ENCODE data around the gene LCE2D. TPM values are rescaled to one million over a fixed set of nuclear protein-coding genes. Genes with fewer than 3 reads are reported as not detected.

Gene LCE2D
- total RNA-seq, result not detected

GRCh38 chr1:152663098-152663497 is at the start of gene LCE2D:
TSS of gene LCE2D (plus strand) at chr1:152663380. CDS start at chr1:152664106, 726 bp downstream.

DNA sequence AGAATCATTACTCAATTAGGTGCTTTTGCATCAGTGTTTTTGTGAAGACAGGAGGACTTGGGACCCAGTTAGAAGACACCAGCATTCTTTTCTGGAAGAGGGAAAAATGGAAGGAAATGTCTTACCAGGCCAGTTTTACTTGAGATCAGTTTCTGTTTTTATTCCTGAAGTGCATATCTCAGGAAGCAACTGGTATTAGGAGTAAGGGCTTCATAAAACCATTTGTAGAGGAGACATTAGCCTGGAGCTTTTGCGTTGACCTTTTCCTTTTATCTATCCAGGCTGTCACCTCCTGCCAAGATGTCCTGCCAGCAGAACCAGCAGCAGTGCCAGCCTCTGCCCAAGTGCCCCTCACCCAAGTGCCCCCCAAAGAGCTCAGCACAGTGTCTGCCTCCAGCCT is 49.7 kb upstream of the LCE2D start, which contains the start of gene LCE3B:
Gene LCE3B (plus strand): TSS at position 301 of the 400 bp plus-strand sequence. CDS start 0 bp downstream, at position 301.

GRCh38 chr1:152622803-152623202 is 40.4 kb upstream of the LCE2D start, which contains the start of gene LCE3A:
TSS of gene LCE3A (minus strand) at chr1:152623103. CDS start at chr1:152623103, 0 bp downstream.

GRCh38 chr1:152674983-152675382 is 11.8 kb downstream of the LCE2D start, which contains the start of gene LCE2C:
TSS of gene LCE2C (plus strand) at chr1:152675279. CDS start at chr1:152676016, 737 bp downstream.

GRCh38 chr1:152685823-152686222 is 22.6 kb downstream of the LCE2D start, which contains the start of gene LCE2B:
TSS of gene LCE2B (plus strand) at chr1:152686123. CDS start at chr1:152686844, 721 bp downstream.

GRCh38 chr1:152697701-152698600 is 34.8 kb downstream of the LCE2D start, which contains the start of gene LCE2A:
TSS of gene LCE2A (plus strand) at chr1:152698345. CDS start at chr1:152698902, 557 bp downstream.

DNA sequence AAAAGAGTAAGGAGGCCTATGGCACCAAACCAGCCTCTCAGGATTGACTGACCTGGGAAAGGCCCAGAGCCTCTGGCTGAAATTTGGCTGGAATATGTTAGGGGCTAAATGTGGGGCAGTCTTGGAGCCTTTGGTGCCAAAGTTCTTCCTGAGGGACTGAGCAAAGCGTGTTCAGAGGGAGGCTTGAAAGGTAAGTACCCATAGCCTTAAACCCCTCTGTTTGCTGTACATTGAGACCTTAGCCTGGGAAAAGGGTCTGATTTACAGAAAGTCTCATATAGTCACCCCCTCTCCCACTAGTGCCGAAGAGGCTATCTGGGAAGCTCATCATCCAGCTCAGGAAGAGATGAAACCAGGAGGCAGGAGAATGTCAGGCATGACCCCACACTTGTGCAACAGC is 44.7 kb downstream of the LCE2D start, which contains the start of gene LCE4A:
Gene LCE4A (plus strand): TSS at position 301 of the 400 bp plus-strand sequence. CDS start 916 bp downstream, outside the sequence.

Small RNA genes within 50 kb of the gene (small RNA-seq; reads per million reads assigned to genes)
- gene LCE3A (ENCODE audit: low replicate concordance), result not detected
- gene LCE3B (ENCODE audit: low replicate concordance), result not detected

Other genes with a start within 250 kb of the LCE2D start
- gene CRNN, start 249.1 kb upstream of the LCE2D start, total RNA-seq, result not detected
- not detected for gene LCE5A, start 152.6 kb upstream of the LCE2D start, total RNA-seq
- not detected for gene CRCT1, start 148.9 kb upstream of the LCE2D start, total RNA-seq
- not detected for gene LCE3E, start 96.6 kb upstream of the LCE2D start, total RNA-seq
- gene LCE3D, start 82.9 kb upstream of the LCE2D start, total RNA-seq, result not detected
- gene LCE3C, start 63.1 kb upstream of the LCE2D start, total RNA-seq, result not detected
- not detected for gene LCE3B, start 49.6 kb upstream of the LCE2D start, total RNA-seq
- gene LCE3A, start 40.3 kb upstream of the LCE2D start, total RNA-seq, result not detected
- not detected for gene LCE2C, start 11.9 kb downstream of the LCE2D start, total RNA-seq
- gene LCE2B, start 22.7 kb downstream of the LCE2D start, total RNA-seq, result not detected
- not detected for gene LCE2A, start 35.0 kb downstream of the LCE2D start, total RNA-seq
- gene LCE4A, start 44.8 kb downstream of the LCE2D start, total RNA-seq, result not detected
- not detected for gene KPRP, start 94.6 kb downstream of the LCE2D start, total RNA-seq
- gene LCE1F, start 111.8 kb downstream of the LCE2D start, total RNA-seq, result not detected
- gene LCE1E, start 122.9 kb downstream of the LCE2D start, total RNA-seq, result not detected
- not detected for gene LCE1D, start 133.3 kb downstream of the LCE2D start, total RNA-seq
- gene LCE1C, start 143.3 kb downstream of the LCE2D start, total RNA-seq, result not detected
- not detected for gene LCE1B, start 148.6 kb downstream of the LCE2D start, total RNA-seq
- not detected for gene LCE1A, start 164.1 kb downstream of the LCE2D start, total RNA-seq
- gene LCE6A, start 179.5 kb downstream of the LCE2D start, total RNA-seq, result not detected
- not detected for gene LCE7A, start 196.6 kb downstream of the LCE2D start, total RNA-seq
- gene SMCP, start 214.9 kb downstream of the LCE2D start, total RNA-seq, result not detected
- 0.35 TPM for gene IVL, start 245.2 kb downstream of the LCE2D start, total RNA-seq